Psoas muscle (tissue), 8 donors: ENCODE results near the gene GALM. TPM values are rescaled to one million over a fixed set of nuclear protein-coding genes. Genes with fewer than 3 reads are reported as not detected.
"Not testable (repeated sequence)": the region's sequence is repeated elsewhere in the genome, so short reads cannot be mapped to it uniquely, and the experiment has no call there.

ENCODE experiments used
- ATAC-seq, 4 donors: fragments of 200-7000 bp; cut with Tn5 transposase; one replicate each; pipeline ENCODE4 v1.9.1; 2020; ENCODE audit warnings: moderate library complexity in 3 of 4, mild to moderate bottlenecking in 2 of 4
- DNase-seq, 2 donors: peaks; one replicate each; pipeline ENCODE4 v3.0.0-alpha.2; 2020
- H3K27ac ChIP-seq: fragments of 200-600 bp; one replicate; pipeline ENCODE4 v1.8.0; 2022
- H3K27me3 ChIP-seq, 3 donors: fragments of 200-600 bp in 1 of 3; one replicate each; pipeline versions ENCODE4 v1.6.1 to v1.8.0; 2013 to 2022; ENCODE audit warnings: low read length in 2 of 3, mild to moderate bottlenecking in 2 of 3, moderate library complexity in 1 of 3; ENCODE audit not compliant: insufficient read depth in 3 of 3
- H3K36me3 ChIP-seq, 2 donors: fragments of 200-600 bp in 1 of 2; one replicate each; pipeline versions ENCODE4 v1.6.1 to v1.8.0; 2013 to 2022; ENCODE audit warnings: low read depth in 1 of 2, mild to moderate bottlenecking in 1 of 2, moderate library complexity in 1 of 2; ENCODE audit not compliant: insufficient read depth in 1 of 2
- H3K4me1 ChIP-seq: fragments of 200-600 bp; one replicate; pipeline ENCODE4 v1.8.0; 2022
- H3K4me3 ChIP-seq: fragments of 200-600 bp; one replicate; pipeline ENCODE4 v1.8.0; 2022; ENCODE audit warnings: mild to moderate bottlenecking
- H3K9me3 ChIP-seq: fragments of 200-600 bp; one replicate; pipeline ENCODE4 v1.8.0; 2022
- WGBS, 3 donors: extraction: QIAGEN DNeasy Blood & Tissue Kit; methylation state at CpG; one replicate each; pipeline versions ENCODE4 v1.1.6 to v1.1.7; 2013; 5-methylcytosine and 5-hydroxymethylcytosine counted together
- intact Hi-C, 2 donors: fragments of 100-400 bp; cut with DNase I; formaldehyde crosslinking; loops; one replicate each; pipeline versions ENCODE4 v1.11.0 to v1.14.2; 2022
- polyA plus RNA-seq, 3 donors: library from polyadenylated mRNA; stranded (reverse); fragments of 200-250 nt; gene quantifications; one replicate each; pipeline ENCODE4 v1.2.3, GENCODE V29; 2013
- total RNA-seq, 4 donors: library from RNA; stranded (reverse); fragmentation: NEBNext Ultra II Directional in 2 of 4; extraction: Animal tissue kit (Norgen Biotek cat#: 25700) in 2 of 4; gene quantifications; one replicate each; pipeline versions ENCODE4 v1.2.1 to v1.2.4, GENCODE V29; 2021 to 2023
- TF ChIP-seq, protein P1 (sequence below): fragments of 200-600 bp; IDR thresholded peaks from one replicate; pipeline ENCODE4 v1.8.0; 2022; ENCODE audit warnings: antibody characterized with exemption
- donor health status: healthy with polysubstance abuse.
- donor health status: DM: no; HTN: no; CAD: no; lungs with moderate emphysema.
- donor health status: Bipolar disorder and iron deficiency.
- donor health status: healthy.
- donor health status: DM: yes; HTN: yes; CAD: no.
- donor health status: DM: no; HTN: no; CAD: no.
- donor health status: DM: no; HTN: no; CAD: no.
- donor health status: DM: yes; HTN: yes; CAD: no.

GALM gene
- total and polyA plus RNA-seq, 7 donors, result 2.0 to 16.1 (median 5.4) TPM

DNA sequence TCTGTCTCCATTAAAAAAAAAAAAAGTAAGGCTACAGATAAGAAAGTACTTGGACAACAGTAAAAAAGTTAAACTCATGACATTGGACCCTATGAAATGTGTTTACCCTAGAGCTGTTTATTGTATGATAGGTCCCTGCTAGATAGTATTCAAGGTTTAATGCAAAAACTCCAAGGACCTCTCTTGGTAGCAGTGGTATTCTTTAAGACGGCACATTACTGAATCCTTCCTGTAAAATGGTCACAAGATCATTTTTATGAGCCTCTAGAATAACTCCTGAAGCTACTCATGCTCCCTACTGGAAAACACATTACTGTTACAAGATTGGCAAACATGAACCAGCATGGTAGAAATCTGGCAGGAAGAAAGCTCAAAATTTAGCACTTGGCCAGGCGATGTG is 38.8 kb downstream of the GALM start:
- WGBS, 3 donors, result 80 to 85% (median 82%) methylated on average over 2 of the region's 2 CpGs

DNA sequence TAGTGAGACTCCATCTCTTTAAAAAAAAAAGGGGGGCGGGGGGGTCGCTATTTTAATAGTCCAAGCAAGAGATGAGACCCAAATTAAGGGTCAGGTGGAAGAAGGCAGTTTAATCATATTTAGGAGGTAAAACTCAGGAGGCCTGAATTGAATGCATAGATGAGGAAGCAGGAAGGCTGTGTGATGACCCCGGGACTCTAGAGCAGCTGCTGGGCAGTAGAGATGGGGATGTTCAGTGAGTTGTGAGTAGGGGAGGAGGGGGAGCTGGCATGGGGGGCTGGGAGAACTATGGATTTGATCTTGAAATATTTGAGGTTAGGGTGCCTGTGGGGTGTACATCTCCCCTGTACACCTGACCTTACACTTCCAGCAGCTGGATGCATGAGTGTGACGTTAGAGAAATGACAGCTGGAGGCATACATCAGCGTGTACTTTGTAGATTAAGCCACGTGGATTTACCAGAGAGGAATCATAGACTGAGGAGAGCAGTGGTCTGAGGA is 41.0 kb downstream of the GALM start:
- WGBS, 3 donors, result 75 to 79% (median 76%) methylated on average over 6 of the region's 6 CpGs

More for the DNA sequence above, 38.8 kb downstream of the GALM start:
- Histone ChIP-seq H3K27me3 (no peaks in the 10 kb centered on the region), H3K4me3 (no peak overlapping the region), H3K4me1 (no peaks in the 10 kb centered on the region), H3K9me3 (no peaks in the 10 kb centered on the region), H3K36me3 (no peaks in the 10 kb centered on the region), H3K27ac (no peak overlapping the region)
- ATAC-seq (no peak), DNase-seq (no peak)
- TF ChIP-seq, protein P1, sequence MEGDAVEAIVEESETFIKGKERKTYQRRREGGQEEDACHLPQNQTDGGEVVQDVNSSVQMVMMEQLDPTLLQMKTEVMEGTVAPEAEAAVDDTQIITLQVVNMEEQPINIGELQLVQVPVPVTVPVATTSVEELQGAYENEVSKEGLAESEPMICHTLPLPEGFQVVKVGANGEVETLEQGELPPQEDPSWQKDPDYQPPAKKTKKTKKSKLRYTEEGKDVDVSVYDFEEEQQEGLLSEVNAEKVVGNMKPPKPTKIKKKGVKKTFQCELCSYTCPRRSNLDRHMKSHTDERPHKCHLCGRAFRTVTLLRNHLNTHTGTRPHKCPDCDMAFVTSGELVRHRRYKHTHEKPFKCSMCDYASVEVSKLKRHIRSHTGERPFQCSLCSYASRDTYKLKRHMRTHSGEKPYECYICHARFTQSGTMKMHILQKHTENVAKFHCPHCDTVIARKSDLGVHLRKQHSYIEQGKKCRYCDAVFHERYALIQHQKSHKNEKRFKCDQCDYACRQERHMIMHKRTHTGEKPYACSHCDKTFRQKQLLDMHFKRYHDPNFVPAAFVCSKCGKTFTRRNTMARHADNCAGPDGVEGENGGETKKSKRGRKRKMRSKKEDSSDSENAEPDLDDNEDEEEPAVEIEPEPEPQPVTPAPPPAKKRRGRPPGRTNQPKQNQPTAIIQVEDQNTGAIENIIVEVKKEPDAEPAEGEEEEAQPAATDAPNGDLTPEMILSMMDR, result no peak
- intact Hi-C loops, result no loop called here

DNA sequence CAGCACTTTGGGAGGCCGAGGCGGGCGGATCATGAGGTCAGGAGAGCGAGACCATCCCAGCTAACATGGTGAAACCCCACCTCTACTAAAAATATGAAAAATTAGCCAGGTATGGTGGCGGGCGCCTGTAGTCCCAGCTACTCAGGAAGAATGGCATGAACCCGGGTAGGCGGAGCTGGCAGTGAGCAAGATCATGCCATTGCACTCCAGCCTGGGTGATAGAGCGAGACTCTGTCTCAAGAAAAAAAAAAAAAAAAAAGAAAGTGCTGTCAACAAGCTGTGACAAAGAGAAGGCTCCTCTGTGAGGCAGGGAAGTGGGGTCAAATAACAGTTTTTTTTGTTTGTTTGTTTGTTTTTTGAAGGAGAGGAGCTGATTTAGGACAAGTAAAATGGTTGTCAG is 42.6 kb downstream of the GALM start:
- H3K36me3 ChIP-seq, H3K9me3 ChIP-seq, H3K4me1 ChIP-seq, H3K27ac ChIP-seq, H3K4me3 ChIP-seq, H3K27me3 ChIP-seq, ATAC-seq, DNase-seq, intact Hi-C loops: not testable (repeated sequence)
- WGBS, 3 donors, result 93 to 95% (median 94%) methylated on average over 9 of the region's 9 CpGs

More for the DNA sequence above, 41.0 kb downstream of the GALM start:
- DNase-seq (no peak), ATAC-seq (no peak)
- no peaks in the 10 kb centered on the region for H3K36me3 ChIP-seq
- intact Hi-C loops, result no loop called here
- no peaks in the 10 kb centered on the region for H3K27me3 ChIP-seq
- H3K27ac ChIP-seq, result no peak overlapping the region
- H3K4me3 ChIP-seq, result no peak overlapping the region
- no peaks in the 10 kb centered on the region for H3K4me1 ChIP-seq
- no peaks in the 10 kb centered on the region for H3K9me3 ChIP-seq
- TF ChIP-seq, protein P1, result no peak

DNA sequence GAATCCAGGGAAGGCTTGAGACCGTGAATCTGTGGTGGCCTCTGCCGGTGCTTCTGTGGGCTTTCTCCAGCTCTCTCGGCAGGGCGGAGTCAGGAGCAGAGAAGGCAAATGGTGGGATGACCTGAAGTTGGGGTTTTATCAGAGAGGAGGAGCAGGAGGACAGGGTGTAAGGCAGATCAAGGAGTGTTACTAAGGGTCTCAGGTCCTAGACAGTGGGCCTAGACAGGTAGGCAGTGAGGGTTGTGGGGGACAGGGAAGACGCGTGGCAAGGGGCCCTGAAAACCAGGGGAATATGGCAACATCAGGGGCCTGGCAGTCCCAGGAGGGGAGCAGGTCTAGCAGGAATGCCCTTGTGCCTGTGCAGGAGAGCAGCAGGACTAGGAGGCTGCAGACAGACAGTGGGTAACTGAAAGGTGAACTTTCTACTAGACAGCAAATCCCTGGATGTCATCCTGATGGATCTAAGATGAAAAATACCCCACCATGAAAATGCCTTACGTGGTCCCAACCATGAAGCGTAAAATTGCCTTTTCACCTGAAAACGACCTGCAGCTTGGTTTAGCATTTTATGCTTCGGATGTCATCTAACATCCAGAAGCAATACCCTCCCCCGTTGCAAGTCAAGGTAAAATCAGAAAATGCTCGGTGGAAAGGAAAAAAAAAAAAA is 43.1 kb downstream of the GALM start:
- no peaks in the 10 kb centered on the region for H3K36me3 ChIP-seq
- TF ChIP-seq, protein P1, result no peak
- intact Hi-C loops, result no loop called here
- no peak for ATAC-seq
- DNase-seq, result no peak
- H3K9me3 ChIP-seq, result no peaks in the 10 kb centered on the region
- H3K4me3 ChIP-seq, result no peak overlapping the region
- whole genome bisulfite sequencing, 3 donors, result 78 to 80% (median 79%) methylated on average over 12 of the region's 12 CpGs
- H3K27ac ChIP-seq, result no peak overlapping the region
- H3K4me1 ChIP-seq, result no peaks in the 10 kb centered on the region
- no peaks in the 10 kb centered on the region for H3K27me3 ChIP-seq

DNA sequence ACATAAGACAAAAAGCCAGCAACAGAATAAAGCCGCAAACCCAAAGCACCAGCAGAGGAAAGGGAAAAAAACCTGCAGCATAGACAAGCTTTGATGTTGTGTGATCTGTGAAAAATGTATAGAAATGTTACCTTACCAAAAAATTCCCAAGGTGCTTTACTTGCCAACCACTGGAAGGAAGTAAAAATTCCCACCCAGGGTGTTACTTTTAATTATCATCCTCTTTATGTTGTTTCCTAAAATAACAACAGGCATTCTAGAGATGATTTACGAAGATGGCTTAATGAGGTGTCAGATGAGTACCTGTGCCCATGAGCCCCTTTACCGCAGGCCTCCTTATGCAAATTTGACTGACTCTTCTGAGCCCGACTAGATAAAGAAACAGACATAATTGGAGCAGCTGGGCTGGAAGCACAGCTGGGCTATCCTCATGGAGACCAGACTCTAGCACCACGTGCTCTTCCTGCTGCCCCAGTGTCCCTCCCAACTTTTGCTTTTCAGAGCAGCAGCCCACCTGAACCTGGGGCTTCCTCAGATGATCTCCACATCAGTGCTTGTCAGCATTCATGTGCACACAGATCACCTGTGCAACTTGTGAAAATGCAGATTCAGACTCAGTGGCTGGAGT is 43.8 kb downstream of the GALM start:
- no peaks in the 10 kb centered on the region for H3K4me1 ChIP-seq
- H3K4me3 ChIP-seq, result no peak overlapping the region
- H3K27me3 ChIP-seq, result no peaks in the 10 kb centered on the region
- ATAC-seq, result no peak
- TF ChIP-seq, protein P1, result no peak
- no peaks in the 10 kb centered on the region for H3K9me3 ChIP-seq
- 55 to 63% (median 62%) methylated on average over 5 of the region's 5 CpGs for WGBS, 3 donors
- no peak for DNase-seq
- intact Hi-C loops, result no loop called here
- H3K36me3 ChIP-seq, result no peaks in the 10 kb centered on the region
- no peak overlapping the region for H3K27ac ChIP-seq
